Fibroblast of villous mesenchyme (primary cell): ENCODE results near the gene FAM9C. TPM values are rescaled to one million over a fixed set of nuclear protein-coding genes. Genes with fewer than 3 reads are reported as not detected.
A peak's percentile ranks its signal among the peaks of the same experiment; 100 is the strongest.
"Not testable (repeated sequence)": the region's sequence is repeated elsewhere in the genome, so short reads cannot be mapped to it uniquely, and the experiment has no call there.

Experiments used
- DNase-seq: peaks from one replicate; pipeline ENCODE4 v3.0.0-alpha.2; 2010; ENCODE audit warnings: low read depth
- H3K4me3 ChIP-seq: 2 replicates; pipeline ENCODE4 v1.5.1; 2011; ENCODE audit warnings: low read depth, mild to moderate bottlenecking, low read length
- CTCF ChIP-seq: IDR thresholded peaks from 2 replicates; pipeline ENCODE4 v1.5.1; 2012; ENCODE audit warnings: low read depth, mild to moderate bottlenecking, low read length; ENCODE audit not compliant: insufficient read depth
- total RNA-seq: library from RNA; depleted of rRNA; stranded (reverse); fragments of >200 nt; gene quantifications from 2 replicates; pipeline ENCODE4 v1.2.3, GENCODE V29; 2012

FAM9C gene
- total RNA-seq, 1 donor: under 0.01 TPM

GRCh38 chrX:13024986-13025385 is 19.4 kb downstream of the FAM9C start:
- TF ChIP-seq CTCF: no peak
- no peak for DNase-seq
- no peak overlapping the region for H3K4me3 ChIP-seq

GRCh38 chrX:13023979-13024378 is 20.4 kb downstream of the FAM9C start:
- H3K4me3 ChIP-seq: no peak overlapping the region
- no peak for TF ChIP-seq CTCF
- DNase-seq: no peak

- TF ChIP-seq CTCF: no peak
- no peak overlapping the region for H3K4me3 ChIP-seq
- DNase-seq: no peak
Observed at GRCh38 chrX:13023567-13023966, 20.9 kb downstream of the FAM9C start.

- no peak overlapping the region for H3K4me3 ChIP-seq
- no peak for DNase-seq
- TF ChIP-seq CTCF: no peak
Observed at GRCh38 chrX:13022926-13023325, 21.5 kb downstream of the FAM9C start.

- not testable (repeated sequence) for H3K4me3 ChIP-seq
Observed at GRCh38 chrX:13016731-13017130, 27.7 kb downstream of the FAM9C start.

GRCh38 chrX:13015536-13016236 is 28.7 kb downstream of the FAM9C start:
- H3K4me3 ChIP-seq: no peak overlapping the region
- no peak for TF ChIP-seq CTCF
- DNase-seq: no peak

More at GRCh38 chrX:13016731-13017130, 27.7 kb downstream of the FAM9C start:
- not testable (repeated sequence) for DNase-seq

GRCh38 chrX:13014111-13015096 is 30.0 kb downstream of the FAM9C start:
- TF ChIP-seq CTCF: no peak
- DNase-seq: peak; percentile 36

More at GRCh38 chrX:13014111-13015096, 30.0 kb downstream of the FAM9C start:
- no peak overlapping the region for H3K4me3 ChIP-seq
